GM04503 (cell line): ENCODE measurements around the gene NANOGP8.
A peak's percentile ranks its signal among the peaks of the same experiment; 100 is the strongest.

ENCODE experiments used
- DNase-seq: peaks from one replicate; pipeline ENCODE4 v3.0.0-alpha.2; 2012; ENCODE audit warnings: low read depth

The NANOGP8 gene

DNA sequence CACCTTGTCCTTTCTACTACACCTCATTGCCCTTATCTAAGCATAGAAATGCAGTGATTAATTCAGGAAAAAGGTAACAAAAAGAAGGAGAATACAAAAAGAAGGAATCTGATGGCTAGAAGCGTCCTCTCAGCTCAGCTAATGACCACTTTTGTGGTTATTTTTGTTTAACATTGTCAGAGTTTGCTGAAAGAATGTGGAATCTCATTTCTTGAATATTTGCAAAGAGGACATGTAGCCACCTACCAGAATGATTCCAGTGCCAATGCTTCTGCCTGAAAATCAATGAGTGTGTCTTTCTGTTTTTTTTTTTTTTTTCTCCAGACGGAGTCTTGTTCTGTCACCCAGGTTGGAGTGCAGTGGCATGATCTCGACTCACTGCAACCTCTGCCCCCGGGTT is 24.5 kb downstream of the NANOGP8 start:
- DNase-seq = no peak

DNA sequence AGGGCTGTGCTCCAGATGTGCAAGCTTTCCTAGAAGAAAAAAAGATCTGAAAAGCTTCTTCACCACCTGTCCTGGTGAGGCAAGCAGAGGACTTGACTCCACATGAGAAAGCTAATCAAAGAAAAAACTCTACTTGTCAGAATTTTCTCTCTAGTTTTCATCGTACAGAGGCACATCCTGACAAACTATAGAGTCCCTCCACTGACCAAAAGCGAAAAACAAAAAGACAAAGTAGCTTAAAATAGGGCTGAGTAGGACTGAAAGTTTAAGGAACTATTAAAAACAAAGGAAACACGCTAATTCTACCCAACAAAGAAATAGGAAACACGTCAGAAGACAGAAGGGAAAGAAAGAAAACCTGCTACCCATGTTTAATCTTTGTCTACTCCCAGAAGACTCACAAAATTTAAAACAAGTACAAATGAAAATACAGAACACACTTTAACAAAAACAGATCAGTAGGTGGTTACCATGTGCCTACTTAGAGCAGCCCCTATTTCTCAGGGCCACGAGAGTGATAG is 26.5 kb downstream of the NANOGP8 start:
- DNase-seq = no peak

DNA sequence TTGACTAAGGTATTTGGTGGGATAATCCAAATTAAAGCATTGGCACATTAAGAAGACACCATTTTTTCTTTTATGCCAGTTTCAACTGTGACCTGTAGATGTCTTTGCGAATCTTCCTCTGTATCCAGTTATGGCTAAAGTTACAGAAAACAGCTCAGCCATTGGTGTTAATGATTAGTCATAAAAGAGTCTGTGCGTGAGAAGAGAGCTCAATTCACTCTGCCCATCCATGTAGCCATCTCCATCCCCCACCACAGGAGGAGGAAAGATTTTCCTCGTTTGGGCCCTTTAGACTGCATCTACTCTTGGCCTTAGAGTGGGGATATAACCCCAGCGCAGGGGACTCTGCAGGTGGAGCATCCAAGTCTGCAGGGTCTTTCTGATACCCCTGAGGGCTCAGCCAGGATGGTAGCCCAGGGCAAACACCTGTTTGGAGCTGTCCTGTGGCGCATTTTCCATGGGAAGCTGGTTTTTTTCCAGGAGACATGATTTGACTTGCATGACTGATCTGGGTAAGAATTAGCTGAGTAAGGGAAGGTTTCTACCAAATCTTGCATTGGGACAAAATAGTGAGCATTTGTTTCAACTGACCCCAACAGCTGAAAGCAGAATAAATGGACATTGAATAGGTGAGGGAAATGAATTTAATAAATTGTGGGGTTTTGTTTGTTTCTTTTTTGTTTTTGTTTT is 29.5 kb downstream of the NANOGP8 start:
- DNase-seq = no peak

DNA sequence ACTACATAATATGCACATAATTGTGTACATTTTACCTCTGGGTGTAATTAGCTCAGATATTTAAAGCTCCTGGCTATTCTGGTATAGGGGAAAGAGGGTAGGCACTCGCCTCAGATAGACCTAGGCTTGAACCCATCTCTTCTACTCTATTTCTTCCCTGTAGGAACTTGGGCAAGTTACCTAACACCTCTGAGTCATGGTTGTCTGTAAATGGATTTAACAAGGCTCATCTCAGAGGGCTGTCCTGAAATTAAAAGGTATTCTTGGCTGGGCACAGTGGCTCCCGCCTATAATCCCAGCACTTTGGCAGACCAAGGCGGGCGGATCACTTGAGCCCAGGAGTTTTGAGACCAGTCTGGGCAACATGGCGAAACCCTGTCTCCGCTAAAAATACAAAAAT is 30.7 kb downstream of the NANOGP8 start:
- DNase-seq = no peak

DNA sequence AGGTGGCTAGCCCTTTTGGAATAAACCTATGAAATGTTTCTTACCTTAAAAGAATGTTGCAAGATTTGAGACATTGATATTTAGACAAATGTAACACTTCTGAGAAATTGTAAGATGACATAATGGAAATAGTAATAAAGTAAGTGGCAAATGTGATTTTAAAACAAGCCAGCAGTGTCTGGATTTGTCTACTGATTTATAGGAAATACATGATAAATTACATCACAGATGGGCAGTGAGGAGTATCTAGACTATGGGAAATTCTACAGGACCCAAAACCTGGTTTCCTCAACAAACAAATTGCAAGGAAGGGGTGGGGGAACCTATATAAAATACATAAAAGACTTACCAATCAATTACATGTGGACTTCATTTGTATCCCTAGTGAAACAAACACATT is 37.1 kb downstream of the NANOGP8 start:
- no peak for DNase-seq

DNA sequence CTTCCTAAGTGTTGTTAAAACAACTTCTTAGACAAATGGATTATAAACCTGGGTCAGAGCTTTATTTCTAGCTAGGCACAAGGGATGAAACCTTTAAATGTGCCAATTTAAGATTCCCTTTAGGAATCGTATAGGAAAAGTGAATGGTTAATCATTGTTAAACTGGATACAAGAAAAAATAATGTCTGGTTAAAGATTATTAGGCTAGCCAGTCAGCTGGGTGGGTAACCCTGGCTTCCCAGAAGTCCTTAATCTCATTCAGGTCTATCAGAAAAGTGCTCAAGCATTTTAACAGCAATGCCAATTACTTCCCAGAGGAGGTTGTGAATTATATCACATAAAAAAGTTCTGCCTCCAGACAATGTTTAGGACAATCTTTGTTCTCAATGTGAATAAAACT is 37.6 kb downstream of the NANOGP8 start:
- no peak for DNase-seq

DNA sequence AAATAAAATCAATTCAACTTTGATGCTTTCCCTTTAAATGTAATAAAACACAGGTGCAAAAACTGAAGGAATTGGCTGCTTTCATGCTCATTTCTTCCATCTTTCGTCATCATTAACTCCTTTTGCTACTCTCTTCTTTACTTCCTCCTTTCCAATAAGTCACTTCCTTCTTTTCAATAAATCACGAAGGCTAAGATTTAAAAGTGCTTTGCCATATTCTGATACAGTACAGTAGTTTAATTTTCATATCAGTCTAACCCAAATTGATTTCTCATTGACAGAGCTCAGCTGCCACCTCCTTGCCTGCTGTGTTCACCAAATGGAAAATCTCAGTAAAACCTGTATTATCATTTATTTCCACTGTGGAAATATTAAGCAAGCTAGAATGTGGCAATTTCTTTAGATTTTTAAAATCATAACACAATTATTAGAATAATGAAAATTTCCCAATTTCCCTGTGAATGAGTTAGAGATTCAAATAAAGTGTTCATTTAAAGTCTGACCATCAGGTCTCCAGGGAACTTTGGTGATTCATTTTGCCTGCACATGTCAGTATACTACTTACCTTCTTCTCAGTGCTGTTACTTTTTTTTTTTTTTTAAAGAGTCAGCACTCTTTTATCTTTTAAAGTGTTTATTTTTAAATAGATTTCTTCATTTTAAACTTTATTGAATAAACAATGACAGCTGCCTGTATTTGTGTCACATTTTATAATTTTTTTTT is 41.6 kb downstream of the NANOGP8 start:
- DNase-seq = no peak

DNA sequence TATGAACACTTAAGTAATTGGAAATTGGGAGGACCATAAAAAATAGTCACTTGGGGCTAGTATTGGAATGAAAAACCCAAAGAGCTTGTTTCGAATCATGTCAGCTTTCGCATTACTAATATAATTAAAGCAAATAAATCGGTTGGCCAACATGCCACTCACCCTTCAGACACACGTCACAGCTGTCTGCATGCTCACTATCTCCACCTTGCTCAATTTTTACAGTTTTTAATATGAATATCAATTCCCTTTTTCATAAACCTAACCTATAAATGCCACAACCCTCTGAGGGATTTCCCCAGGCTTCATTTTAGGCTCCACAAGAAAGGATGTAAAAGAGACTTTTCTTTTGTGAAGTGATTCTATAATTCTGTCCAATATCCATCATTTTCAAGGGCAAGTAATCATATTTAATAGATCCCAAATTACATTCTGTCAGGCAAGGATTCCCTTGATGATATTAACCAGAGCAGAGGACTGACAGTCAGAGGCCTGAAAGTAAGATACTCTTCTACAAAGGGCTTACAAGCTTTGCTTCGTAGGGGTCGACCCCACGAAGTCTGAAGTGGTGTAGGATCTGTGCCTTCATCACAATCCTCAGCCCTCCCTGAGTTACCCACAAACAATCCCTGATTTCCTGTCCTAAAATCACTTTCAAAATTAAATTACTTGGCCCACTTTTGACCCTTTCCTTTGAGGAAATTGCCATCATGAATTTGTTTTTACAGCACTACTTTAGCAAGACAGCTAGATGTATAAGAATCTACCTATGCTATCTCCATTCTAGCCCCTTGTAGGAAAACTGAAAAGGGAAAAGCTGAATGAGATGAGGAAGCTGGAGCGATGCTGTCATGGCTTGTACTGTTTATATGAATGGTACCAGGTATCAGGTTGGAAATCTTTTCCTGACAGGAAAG is 44.5 kb downstream of the NANOGP8 start:
- DNase-seq = no peak

DNA sequence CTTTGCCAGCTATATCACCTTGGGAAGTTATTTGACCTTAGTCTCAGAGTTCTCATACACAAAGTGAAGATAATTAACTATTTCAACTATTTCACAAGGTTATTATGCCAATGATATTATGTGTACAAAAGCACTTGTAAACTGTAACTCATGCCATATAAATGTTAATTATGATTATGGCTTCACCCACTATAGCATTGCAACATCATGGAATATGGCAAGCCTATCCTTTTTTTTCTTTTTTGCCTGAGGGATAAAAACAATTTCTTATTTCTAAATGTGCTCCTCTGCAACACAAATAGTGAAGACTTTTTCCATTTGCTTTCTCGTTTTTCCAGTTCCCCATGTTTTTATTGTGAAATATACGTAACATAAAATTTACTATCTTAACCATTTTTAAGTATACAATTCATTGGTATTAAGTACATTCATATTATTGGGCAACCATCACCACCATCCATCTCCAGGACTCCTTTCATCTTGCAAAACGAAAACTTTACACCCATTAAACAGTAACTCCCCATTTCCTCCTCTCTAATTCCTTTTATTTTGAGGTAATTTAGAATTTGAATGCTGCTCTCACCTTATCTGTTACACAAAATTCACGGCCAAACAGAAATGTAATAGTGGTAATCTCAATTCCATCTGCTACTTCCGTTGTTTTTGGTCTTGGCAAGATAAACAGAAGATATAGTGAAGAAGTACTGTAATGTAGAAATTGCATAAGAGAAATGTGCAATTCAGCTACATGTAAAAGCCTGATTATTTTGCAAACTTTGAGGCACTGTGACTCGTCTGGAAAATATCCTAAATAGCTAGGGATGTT is 46.3 kb downstream of the NANOGP8 start:
- peak; percentile 69 for DNase-seq
